Measurements from ENCODE around the gene LMLN. TPM values are rescaled to one million over a fixed set of nuclear protein-coding genes. Genes with fewer than 3 reads are reported as not detected.

LMLN gene
- total RNA-seq, 4 donors from 2014 or later: 2.3 to 10.4 (median 3.8) TPM

GRCh38 chr3:197950677-197951061 lies 9.3 kb upstream of the LMLN start:
- TF ChIP-seq POLR2A (IDR thresholded peaks at IDR 0.05) (no peak), CTCF (IDR thresholded peaks at IDR 0.05) (no peak)
- WGBS, 2 donors: 1 to 2% methylated on average over 11 of the region's 11 CpGs
- DNase-seq (ENCODE audit: low spot score in 2 of 2): no peak
- intact Hi-C loops (cut with DNase I; ENCODE audit: low total_unique reads): no loop called here
- peak overlapping the region; percentile 66 for H3K4me3 ChIP-seq (ENCODE audit: low read depth, poor library complexity, severe bottlenecking)

DNA sequence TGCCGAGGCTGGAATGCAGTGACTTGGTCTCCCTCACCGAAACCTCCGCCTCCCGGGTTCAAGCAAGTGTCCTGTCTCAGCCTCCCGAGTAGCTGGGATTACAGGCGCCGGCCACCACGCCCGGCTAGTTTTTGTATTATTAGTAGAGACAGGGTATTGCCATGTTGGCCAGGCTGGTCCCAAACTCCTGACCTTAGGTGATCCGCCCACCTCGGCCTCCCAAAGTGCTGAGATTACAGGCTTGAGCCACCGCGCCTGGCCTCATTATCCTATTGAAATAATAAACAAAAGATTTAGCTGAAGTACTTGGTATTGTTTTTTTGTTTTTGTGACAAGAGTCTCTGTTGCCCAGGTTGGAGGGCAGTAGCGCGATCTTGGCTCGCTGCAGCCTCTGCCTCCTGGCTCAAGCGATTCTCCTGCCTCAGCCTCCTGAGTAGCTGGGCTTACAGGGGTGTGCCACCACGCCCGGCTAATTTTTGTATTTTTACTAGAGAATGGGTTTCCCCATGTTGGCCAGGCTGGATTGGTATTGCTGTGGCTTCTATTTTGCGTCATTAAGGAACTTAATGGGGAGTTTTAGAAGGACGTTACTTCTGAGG lies 8.5 kb upstream of the LMLN start:
- H3K4me3 ChIP-seq (ENCODE audit: low read depth, poor library complexity, severe bottlenecking): no peak overlapping the region
- no peak for DNase-seq (ENCODE audit: low spot score in 2 of 2)
- 83 to 88% methylated on average over 21 of the region's 21 CpGs for WGBS, 2 donors
- TF ChIP-seq POLR2A (IDR thresholded peaks at IDR 0.05): no peak
- no peak for TF ChIP-seq CTCF (IDR thresholded peaks at IDR 0.05)
- intact Hi-C loops (cut with DNase I; ENCODE audit: low total_unique reads): no loop called here

DNA sequence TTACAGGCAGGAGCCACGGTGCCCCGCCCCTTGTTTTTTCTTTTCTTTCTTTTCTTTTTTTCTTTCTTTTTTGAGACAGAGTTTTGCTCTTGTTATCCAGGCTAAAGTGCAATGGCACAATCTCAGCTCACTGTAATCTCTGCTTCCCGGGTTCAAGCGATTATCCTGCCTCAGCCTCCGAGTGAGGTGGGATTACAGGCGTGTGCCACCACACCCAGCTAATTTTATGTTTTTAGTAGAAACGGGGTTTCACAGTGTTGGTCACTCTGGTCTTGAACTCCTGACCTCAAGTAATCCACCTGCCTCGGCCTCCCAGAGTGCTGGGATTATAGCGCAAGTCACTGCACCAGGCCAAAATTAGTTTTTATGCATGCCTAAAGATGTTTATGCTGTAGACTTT lies 7.6 kb upstream of the LMLN start:
- no peak for DNase-seq (ENCODE audit: low spot score in 2 of 2)
- no peak overlapping the region for H3K4me3 ChIP-seq (ENCODE audit: low read depth, poor library complexity, severe bottlenecking)
- TF ChIP-seq POLR2A (IDR thresholded peaks at IDR 0.05) (no peak), CTCF (IDR thresholded peaks at IDR 0.05) (no peak)
- WGBS, 2 donors: 90 to 93% methylated on average over 9 of the region's 9 CpGs
- intact Hi-C loops (cut with DNase I; ENCODE audit: low total_unique reads): no loop called here

DNA sequence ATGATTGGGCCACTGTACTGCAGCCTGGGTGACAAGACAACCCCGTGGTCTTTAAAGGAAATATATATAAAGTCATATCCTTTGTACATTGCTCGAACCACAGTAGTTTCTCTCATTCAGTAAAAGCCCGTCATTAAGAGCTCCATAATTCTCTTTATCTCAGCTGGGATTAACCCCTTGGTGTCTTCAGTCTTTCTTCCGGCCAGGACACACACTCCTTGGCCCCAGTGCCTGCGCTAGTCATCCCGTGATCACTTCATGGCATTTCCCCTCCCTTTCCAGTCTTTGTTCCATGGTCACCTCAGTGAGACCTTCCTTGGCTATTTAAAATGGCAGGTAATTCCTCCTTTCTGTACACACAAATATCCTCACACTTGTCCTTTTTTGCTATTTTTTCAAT lies 6.7 kb upstream of the LMLN start:
- WGBS, 2 donors: 69% methylated on average over 6 of the region's 6 CpGs
- intact Hi-C loops (cut with DNase I; ENCODE audit: low total_unique reads): no loop called here

DNA sequence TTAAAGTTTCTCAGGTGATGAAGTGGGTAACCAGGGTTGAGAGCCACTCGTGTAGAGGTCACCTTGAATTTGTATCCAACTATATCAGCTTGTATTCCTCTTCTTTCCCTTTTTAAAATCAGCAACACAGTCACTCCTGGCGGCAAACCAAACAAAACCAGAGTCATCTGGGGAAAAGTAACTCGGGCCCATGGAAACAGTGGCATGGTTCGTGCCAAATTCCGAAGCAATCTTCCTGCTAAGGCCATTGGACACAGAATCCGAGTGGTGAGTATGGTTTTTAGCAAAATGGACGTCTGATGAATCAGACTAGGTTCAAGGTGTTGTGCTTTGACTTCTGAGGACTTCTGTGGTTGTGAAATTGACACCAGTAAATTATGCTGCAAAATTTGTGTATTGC lies 6.1 kb upstream of the LMLN start:
- no peak overlapping the region for H3K4me3 ChIP-seq (ENCODE audit: low read depth, poor library complexity, severe bottlenecking)
- WGBS, 2 donors: 71 to 73% methylated on average over 7 of the region's 7 CpGs
- intact Hi-C loops (cut with DNase I; ENCODE audit: low total_unique reads): no loop called here
- TF ChIP-seq CTCF (IDR thresholded peaks at IDR 0.05): no peak
- DNase-seq (ENCODE audit: low spot score in 2 of 2): no peak

More for the DNA sequence above, 6.7 kb upstream of the LMLN start:
- DNase-seq (ENCODE audit: low spot score in 2 of 2): no peak
- H3K4me3 ChIP-seq (ENCODE audit: low read depth, poor library complexity, severe bottlenecking): no peak overlapping the region
- TF ChIP-seq CTCF (IDR thresholded peaks at IDR 0.05): no peak
- no peak for TF ChIP-seq POLR2A (IDR thresholded peaks at IDR 0.05)

DNA sequence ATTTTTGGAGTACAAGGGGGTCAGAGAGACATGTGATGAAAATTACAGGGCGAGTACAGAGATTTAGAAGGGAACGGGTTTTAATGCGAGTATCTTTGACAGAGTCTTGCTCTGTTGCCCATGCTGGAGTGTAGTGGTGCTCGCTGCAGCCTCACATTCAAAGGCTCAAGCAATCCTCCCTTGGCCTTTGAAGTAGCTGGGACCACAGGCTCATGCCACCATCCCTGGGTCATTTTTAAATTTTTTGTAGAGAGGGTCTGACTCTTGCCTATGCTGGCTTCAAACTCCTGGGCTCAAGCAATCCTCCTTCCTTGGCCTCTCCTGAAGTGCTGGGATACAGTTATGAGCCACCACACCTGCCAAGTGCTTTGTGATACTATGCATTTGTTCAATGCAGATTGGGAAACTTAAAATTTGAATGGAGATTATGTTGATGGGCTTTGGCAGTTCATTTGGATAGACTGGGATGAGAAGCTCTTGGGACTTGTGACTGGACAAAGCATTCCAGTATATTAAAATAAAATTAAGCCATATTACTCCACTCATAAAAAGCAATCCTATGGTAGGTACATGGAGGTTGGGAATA lies 4.0 kb upstream of the LMLN start:
- 86 to 91% methylated on average over 4 of the region's 4 CpGs for WGBS, 2 donors
- TF ChIP-seq POLR2A (IDR thresholded peaks at IDR 0.05) (no peak), CTCF (IDR thresholded peaks at IDR 0.05) (no peak)
- DNase-seq (ENCODE audit: low spot score in 2 of 2): no peak
- intact Hi-C loops (cut with DNase I; ENCODE audit: low total_unique reads): no loop called here
- no peak overlapping the region for H3K4me3 ChIP-seq (ENCODE audit: low read depth, poor library complexity, severe bottlenecking)
